Measurements from ENCODE around the gene ZNF730. TPM values are rescaled to one million over a fixed set of nuclear protein-coding genes. Genes with fewer than 3 reads are reported as not detected.
A peak's percentile ranks its signal among the peaks of the same experiment; 100 is the strongest.
"Not testable (repeated sequence)": the region's sequence is repeated elsewhere in the genome, so short reads cannot be mapped to it uniquely, and the experiment has no call there.

The ZNF730 gene
- under 1 TPM in 3 of 4 donors, not detected in 1; 0.39 to 0.54 (median 0.43) TPM for total RNA-seq
- 0.18 TPM for polyA plus RNA-seq
- long read RNA-seq, donor 1, result 0 reads
- long read RNA-seq, donor 2, result 0 reads
- long read RNA-seq, donor 3, partial matches to known transcripts, result 0 of 1 reads
- long read RNA-seq, donor 3, other reads (novel, unspliced or antisense), result 1 of 1 reads
- long read RNA-seq, donor 4, result 0 reads

DNA sequence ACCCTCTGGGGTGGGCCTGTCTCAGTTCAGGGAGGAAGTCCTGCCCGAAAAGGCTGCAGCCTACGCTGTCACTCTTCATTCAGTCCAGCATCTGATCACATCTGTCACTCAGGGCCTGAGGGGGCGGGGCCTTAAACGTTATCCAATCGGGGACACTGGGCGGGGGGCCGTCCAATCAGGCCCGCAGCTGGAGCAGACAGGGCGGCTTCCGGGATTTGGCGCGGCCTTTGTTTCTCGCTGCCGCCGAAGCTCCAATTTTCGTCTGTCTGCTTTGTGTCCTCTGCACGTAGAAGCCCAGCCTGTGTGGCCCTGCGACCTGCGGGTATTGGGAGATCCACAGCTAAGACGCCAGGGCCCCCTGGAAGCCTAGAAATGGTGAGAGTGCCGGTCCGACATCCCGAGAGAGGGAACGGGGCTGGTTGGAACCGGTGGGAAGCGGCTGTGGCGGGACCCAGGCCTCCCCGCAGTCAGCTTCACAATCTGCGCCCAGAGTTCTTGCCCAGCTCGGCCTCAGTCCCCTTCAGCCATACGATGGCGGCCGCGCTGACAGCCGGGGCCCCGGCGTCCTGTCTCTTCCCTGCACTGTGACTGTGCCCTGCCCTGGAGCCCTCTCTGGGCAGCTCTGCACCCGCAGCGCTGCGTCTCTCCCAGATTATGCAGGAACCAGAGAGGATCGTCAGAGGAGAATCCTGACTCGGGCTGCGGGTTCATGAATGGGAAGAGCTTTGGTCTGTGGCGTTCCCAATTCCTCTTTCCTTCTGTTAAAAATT, at the start of gene ZNF730:
Gene ZNF730 (plus strand): TSS at position 224 of the 770 bp plus-strand sequence. CDS start 149 bp downstream, at position 373.
- under 1% methylated on average over 44 of the region's 44 CpGs for WGBS
- peak; percentile 53 to 91 (median 72) for DNase-seq
- intact Hi-C loops (cut with DNase I), result no loop called here
- Histone ChIP-seq H3K4me3 (ENCODE audit: low read length) (peak within 1 kb of the TSS; percentile 87), H3K4me1 (ENCODE audit: control insufficient read depth, insufficient read depth, low read length) (no peaks in the 10 kb centered on the region), H3K27me3 (ENCODE audit: control insufficient read depth, insufficient read depth) (no peaks in the 10 kb centered on the region), H3K9me3 (ENCODE audit: control insufficient read depth, low read length) (no peaks in the 10 kb centered on the region), H3K27ac (ENCODE audit: low read length) (no peak within 1 kb of the TSS)
- ATAC-seq, result peak; percentile 95 to 98

DNA sequence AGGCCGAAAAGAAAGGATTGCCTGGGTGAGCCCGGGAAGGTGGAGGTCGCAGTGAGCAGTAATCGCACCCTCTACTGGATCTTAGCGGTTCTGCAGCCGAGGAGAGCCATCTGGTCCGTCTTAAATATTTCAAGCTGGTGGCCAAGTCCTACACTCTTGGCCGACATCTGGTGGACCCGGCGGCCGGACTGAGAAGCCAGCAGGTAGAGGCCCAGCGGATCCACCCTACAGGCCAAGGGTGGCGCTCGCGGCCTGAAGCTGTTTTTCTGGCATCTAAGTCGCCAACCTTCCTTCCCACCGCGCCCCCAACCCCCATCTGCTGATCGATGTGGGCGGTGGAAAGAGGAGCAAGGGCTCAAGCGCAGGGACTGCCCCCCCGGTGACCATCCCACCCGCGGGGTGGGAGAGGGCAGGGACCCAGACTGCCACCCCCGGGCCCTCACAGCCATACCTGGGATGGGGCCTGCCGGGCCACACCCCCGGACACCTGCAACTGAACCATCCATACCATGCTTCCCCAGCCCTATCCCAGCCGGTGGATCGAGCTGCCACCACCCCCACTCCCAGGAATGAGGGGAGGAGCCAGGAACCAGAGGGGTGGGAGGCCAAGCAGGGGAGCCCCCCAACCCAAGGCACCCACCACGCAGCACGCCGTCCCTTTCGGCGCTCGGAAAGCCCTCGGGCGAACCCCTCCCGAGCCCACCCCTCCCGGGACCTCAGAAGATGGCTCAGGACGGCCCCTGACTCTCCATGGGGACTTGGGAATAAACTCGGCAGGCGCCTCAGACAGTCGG, 46.3 kb upstream of the ZNF730 start:
- ATAC-seq, result peak; percentile 66 to 77
- Histone ChIP-seq H3K27ac (ENCODE audit: low read length) (no peak overlapping the region), H3K4me1 (ENCODE audit: control insufficient read depth, insufficient read depth, low read length) (no peaks in the 10 kb centered on the region), H3K4me3 (ENCODE audit: low read length) (peak overlapping the region; percentile 4), H3K9me3 (ENCODE audit: control insufficient read depth, low read length) (no peaks in the 10 kb centered on the region), H3K27me3 (ENCODE audit: control insufficient read depth, insufficient read depth) (no peaks in the 10 kb centered on the region)
- intact Hi-C loops (cut with DNase I), result no loop called here
- WGBS, result 5% methylated on average over 43 of the region's 43 CpGs
- peak; percentile 57 to 77 (median 62) for DNase-seq

DNA sequence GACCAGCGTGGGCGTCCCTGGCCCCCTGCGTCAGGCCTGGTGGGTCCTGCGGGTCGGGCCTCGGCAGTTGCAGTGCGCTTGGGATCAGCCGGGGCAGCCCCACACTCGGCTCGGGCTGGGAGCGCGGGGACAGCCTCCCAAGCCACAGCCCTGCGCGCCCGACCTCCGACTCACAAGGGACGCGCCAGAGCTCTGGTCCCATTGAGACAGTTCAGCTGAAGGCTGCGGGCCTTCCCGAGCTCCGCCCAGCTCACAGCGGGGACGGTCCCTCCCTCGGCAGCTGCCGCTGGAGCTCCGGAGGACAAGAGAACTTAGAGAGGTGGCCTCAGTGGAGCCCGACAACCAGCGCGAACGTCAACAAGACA, 45.7 kb upstream of the ZNF730 start:
- no peaks in the 10 kb centered on the region for H3K9me3 ChIP-seq (ENCODE audit: control insufficient read depth, low read length)
- intact Hi-C loops (cut with DNase I), result no loop called here
- no peak overlapping the region for H3K27ac ChIP-seq (ENCODE audit: low read length)
- no peaks in the 10 kb centered on the region for H3K27me3 ChIP-seq (ENCODE audit: control insufficient read depth, insufficient read depth)
- ATAC-seq (peak; percentile 72 to 77), DNase-seq (peak; percentile 39 to 75 (median 70))
- H3K4me1 ChIP-seq (ENCODE audit: control insufficient read depth, insufficient read depth, low read length), result no peaks in the 10 kb centered on the region
- under 1% methylated on average over 30 of the region's 30 CpGs for WGBS
- peak overlapping the region; percentile 4 for H3K4me3 ChIP-seq (ENCODE audit: low read length)

DNA sequence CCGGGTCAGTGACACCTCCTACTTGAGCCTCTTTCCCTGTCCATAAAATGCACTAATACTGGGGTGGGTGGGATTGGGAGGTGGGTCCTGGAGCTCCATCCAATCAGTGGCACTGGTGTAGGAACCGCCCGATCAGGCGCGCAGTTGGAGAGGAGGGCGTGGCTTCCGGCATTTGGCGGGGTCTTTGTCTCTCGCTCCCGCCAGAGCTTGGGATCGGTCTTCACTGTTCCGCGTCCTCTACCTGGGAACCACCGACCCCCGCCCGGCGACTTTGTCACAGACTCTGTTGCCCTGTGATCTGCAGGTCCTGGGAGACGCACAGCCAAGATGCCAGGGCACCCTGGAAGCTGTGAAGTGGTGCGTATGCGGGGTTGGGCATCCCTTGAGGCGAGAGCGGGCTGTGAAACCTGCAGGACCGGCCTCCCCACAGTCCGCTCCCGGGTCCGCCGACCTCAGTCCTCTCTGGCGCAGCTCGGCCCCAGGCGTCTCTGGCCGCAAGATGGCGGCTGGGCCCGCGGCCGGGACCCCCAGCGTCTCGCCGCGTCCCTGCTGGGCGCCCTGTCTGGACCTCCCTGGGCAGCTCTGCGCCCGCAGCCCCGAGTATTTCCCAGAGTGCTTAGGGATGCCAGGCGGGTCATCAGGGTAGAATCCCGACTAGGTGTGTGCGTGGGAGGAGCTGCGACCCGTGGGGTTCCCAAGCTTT, 41.6 kb upstream of the ZNF730 start:
- ATAC-seq, result peak; percentile 95 to 96

DNA sequence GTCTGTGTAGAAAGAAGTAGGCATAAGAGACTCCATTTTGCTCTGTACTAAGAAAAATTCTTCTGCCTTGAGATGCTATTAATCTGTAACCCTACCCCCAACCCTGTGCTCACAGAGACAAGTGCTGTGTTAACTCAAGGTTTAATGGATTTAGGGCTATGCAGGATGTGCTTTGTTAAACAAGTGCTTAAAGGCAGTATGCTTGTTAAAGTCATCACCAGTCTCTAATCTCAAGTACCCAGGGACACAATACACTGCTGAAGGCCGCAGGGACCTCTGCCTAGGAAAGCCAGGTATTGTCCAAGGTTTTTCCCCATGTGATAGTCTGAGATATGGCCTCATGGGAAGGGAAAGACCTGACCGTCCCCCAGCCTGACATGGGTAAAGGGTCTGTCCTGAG, 39.0 kb upstream of the ZNF730 start:
- intact Hi-C loops (cut with DNase I); ATAC-seq; H3K4me3 ChIP-seq (ENCODE audit: low read length); H3K4me1 ChIP-seq (ENCODE audit: control insufficient read depth, insufficient read depth, low read length); H3K27ac ChIP-seq (ENCODE audit: low read length); H3K27me3 ChIP-seq (ENCODE audit: control insufficient read depth, insufficient read depth); DNase-seq; H3K9me3 ChIP-seq (ENCODE audit: control insufficient read depth, low read length): not testable (repeated sequence)
- 76% methylated on average over 2 of the region's 2 CpGs for WGBS

More for the DNA sequence above, 41.6 kb upstream of the ZNF730 start:
- H3K27me3 ChIP-seq (ENCODE audit: control insufficient read depth, insufficient read depth), result no peaks in the 10 kb centered on the region
- peak overlapping the region; percentile 63 for H3K4me3 ChIP-seq (ENCODE audit: low read length)
- intact Hi-C loops (cut with DNase I), result no loop called here
- WGBS, result under 1% methylated on average over 48 of the region's 48 CpGs
- H3K9me3 ChIP-seq (ENCODE audit: control insufficient read depth, low read length), result no peaks in the 10 kb centered on the region
- DNase-seq, result peak; percentile 78 to 89 (median 88)
- no peak overlapping the region for H3K27ac ChIP-seq (ENCODE audit: low read length)
- no peaks in the 10 kb centered on the region for H3K4me1 ChIP-seq (ENCODE audit: control insufficient read depth, insufficient read depth, low read length)

DNA sequence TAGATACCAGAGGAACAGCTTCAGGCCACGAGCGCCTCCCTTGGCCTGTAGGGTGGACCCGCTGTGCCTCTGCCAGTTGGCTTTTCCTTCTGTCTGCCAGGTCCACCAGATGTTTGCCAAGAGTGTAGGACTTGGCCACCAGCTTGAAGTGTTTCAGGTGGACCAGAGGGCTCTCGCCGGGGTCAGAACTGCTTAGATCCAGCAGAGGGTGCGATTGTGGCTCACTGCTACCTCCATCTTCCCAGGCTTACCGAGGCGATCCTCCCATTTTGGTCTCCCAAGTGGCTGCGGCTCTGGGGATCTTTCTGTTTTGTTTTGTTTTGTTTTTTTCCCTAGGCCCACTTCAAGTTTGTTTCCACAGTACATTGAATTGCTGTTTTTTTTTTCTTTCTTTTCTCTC, 23.0 kb upstream of the ZNF730 start:
- no peak for DNase-seq
- Histone ChIP-seq H3K4me3 (ENCODE audit: low read length) (no peak overlapping the region), H3K27ac (ENCODE audit: low read length) (no peak overlapping the region), H3K4me1 (ENCODE audit: control insufficient read depth, insufficient read depth, low read length) (no peaks in the 10 kb centered on the region), H3K27me3 (ENCODE audit: control insufficient read depth, insufficient read depth) (no peaks in the 10 kb centered on the region), H3K9me3 (ENCODE audit: control insufficient read depth, low read length) (no peaks in the 10 kb centered on the region)
- no peak for ATAC-seq
- intact Hi-C loops (cut with DNase I), result no loop called here
- 90% methylated on average over 9 of the region's 9 CpGs for WGBS

DNA sequence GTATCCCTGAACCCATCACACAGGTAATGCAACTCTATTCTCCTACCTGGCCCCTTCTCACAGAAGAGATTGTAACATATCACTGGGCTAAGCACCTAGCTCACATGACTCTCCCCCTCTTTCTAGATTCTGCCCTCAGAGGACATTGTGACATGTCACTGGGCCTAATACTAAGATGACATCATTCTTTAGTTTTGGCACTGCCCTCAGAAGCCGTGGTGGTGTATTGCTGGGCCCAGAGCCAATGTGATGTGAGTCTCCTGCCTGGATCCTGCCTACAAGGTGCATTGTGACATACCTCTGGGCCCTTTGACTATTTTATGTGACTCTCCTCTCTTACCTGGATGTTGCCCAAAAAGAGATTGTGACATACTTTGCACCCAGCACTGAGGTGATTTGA, 21.4 kb upstream of the ZNF730 start:
- Histone ChIP-seq H3K27ac (ENCODE audit: low read length) (no peak overlapping the region), H3K27me3 (ENCODE audit: control insufficient read depth, insufficient read depth) (no peaks in the 10 kb centered on the region), H3K4me3 (ENCODE audit: low read length) (no peak overlapping the region), H3K4me1 (ENCODE audit: control insufficient read depth, insufficient read depth, low read length) (no peaks in the 10 kb centered on the region), H3K9me3 (ENCODE audit: control insufficient read depth, low read length) (no peaks in the 10 kb centered on the region)
- 13% methylated on average over 1 of the region's 1 CpG for WGBS
- DNase-seq, result no peak
- intact Hi-C loops (cut with DNase I), result no loop called here
- ATAC-seq, result no peak

DNA sequence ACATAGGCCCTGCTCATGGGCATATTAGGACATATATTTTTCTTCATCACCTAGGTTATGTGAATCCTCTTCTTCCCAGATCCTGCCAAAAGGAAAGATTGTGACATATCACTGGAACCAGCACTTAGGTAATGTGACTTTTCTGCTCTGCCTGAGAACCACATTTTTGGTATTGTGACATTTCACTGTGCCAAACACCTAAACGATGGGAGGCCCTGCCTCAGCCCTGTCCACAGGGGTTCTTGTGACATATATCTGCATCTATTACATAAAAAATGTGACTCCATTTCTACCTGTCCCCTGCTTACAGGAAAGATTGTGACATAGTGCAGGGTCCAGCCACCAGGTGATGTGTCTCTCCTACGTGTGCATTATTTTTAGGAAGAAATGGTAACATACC, 18.5 kb upstream of the ZNF730 start:
- WGBS, result 92% methylated on average over 2 of the region's 2 CpGs
- DNase-seq, result no peak
- no peak overlapping the region for H3K4me3 ChIP-seq (ENCODE audit: low read length)
- no peaks in the 10 kb centered on the region for H3K9me3 ChIP-seq (ENCODE audit: control insufficient read depth, low read length)
- H3K27me3 ChIP-seq (ENCODE audit: control insufficient read depth, insufficient read depth), result no peaks in the 10 kb centered on the region
- intact Hi-C loops (cut with DNase I), result no loop called here
- H3K27ac ChIP-seq (ENCODE audit: low read length), result no peak overlapping the region
- no peak for ATAC-seq
- no peaks in the 10 kb centered on the region for H3K4me1 ChIP-seq (ENCODE audit: control insufficient read depth, insufficient read depth, low read length)

DNA sequence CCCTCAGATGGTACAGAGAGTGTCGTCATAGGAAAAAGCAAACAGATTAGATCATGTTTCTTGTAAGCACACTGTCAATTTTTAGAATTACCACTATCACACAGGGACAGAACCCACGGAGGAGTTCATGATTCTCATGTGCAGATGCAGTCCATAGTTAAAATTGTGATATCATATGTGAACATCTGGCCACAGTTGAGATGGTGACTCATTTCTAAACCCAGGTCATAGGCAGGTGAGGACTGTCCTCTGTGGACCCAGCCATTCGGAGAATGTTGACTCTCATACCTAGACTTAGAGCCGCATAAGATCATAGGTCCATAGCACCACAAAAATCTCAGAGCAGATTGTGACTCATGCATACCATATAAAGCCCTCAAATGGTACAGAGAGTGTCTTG, 17.8 kb upstream of the ZNF730 start:
- no peak overlapping the region for H3K4me3 ChIP-seq (ENCODE audit: low read length)
- 94% methylated on average over 4 of the region's 4 CpGs for WGBS
- H3K27ac ChIP-seq (ENCODE audit: low read length), result no peak overlapping the region
- ATAC-seq (no peak), DNase-seq (no peak)
- intact Hi-C loops (cut with DNase I), result no loop called here
- no peaks in the 10 kb centered on the region for H3K9me3 ChIP-seq (ENCODE audit: control insufficient read depth, low read length)
- no peaks in the 10 kb centered on the region for H3K4me1 ChIP-seq (ENCODE audit: control insufficient read depth, insufficient read depth, low read length)
- H3K27me3 ChIP-seq (ENCODE audit: control insufficient read depth, insufficient read depth), result no peaks in the 10 kb centered on the region

DNA sequence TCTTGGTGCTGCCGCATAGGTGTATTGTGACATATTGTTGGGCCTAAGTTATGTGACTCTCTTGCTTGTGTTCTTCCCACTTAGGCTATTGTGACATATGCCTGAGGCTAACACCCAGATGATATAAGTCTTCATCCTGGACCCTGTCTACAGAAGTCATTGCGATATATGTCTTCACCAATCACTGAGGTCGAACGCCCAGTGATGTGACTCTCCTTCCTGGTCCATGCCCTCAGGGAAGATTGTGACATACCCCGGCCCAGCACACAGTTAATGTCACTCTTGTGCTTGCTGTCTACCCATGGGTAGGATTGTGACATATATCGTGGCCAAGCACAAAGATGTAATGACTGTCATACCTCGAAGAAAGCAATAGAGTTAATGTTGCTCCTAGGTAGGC, 16.9 kb upstream of the ZNF730 start:
- no peak for DNase-seq
- Histone ChIP-seq H3K4me3 (ENCODE audit: low read length) (no peak overlapping the region), H3K27me3 (ENCODE audit: control insufficient read depth, insufficient read depth) (no peaks in the 10 kb centered on the region), H3K27ac (ENCODE audit: low read length) (no peak overlapping the region), H3K9me3 (ENCODE audit: control insufficient read depth, low read length) (no peaks in the 10 kb centered on the region), H3K4me1 (ENCODE audit: control insufficient read depth, insufficient read depth, low read length) (no peaks in the 10 kb centered on the region)
- no peak for ATAC-seq
- WGBS, result 95% methylated on average over 7 of the region's 7 CpGs
- intact Hi-C loops (cut with DNase I), result no loop called here

All from right cardiac atrium (tissue), 5 donors.